Measurements from ENCODE around the gene HAUS3. TPM values are rescaled to one million over a fixed set of nuclear protein-coding genes. Genes with fewer than 3 reads are reported as not detected.

HAUS3 gene
- total and polyA plus RNA-seq, 10 of the 15 experiments (the other 5 are each of a cell fraction or from before 2014, with no cell fraction given): 4.2 to 23.9 (median 12.3) TPM

GRCh38 chr4:2231082-2231481 is 10.8 kb downstream of the HAUS3 start:
- SMC1A ChIA-PET (ENCODE audit: uncharacterized antibody, unreplicated experiment): interaction anchor here (1.2 kb wide), 1 partner anchor 10 kb away, joined by 4 read pairs; no protein-coding TSS in a partner anchor
- peaks cover 0 to 2% of the 10 kb centered on the region in 2 experiments; a peak in 1 of 4 replicates for H3K36me3 ChIP-seq (ENCODE audit: control insufficient read depth in 2 of 2, insufficient read depth in 2 of 2, low read length in 1 of 2)
- DNase-seq (ENCODE audit: low read depth, low spot score) (no peak), FAIRE-seq (no peak), ATAC-seq (no peak)
- POLR2A ChIA-PET: no interaction called here
- H4K20me1 ChIP-seq (ENCODE audit: control insufficient read depth, insufficient read depth): no peaks in the 10 kb centered on the region
- H3K4me2 ChIP-seq (ENCODE audit: control insufficient read depth, insufficient read depth): no peak overlapping the region
- H2AFZ ChIP-seq (ENCODE audit: control insufficient read depth, low read depth, low read length): no peak overlapping the region
- peaks cover 1% of the 10 kb centered on the region for H3K79me2 ChIP-seq (ENCODE audit: control insufficient read depth, insufficient read depth, low read length)
- H3K9me3 ChIP-seq (replicated peaks; ENCODE audit: control insufficient read depth, insufficient read depth, low read length): no peaks in the 10 kb centered on the region
- intact Hi-C loops (cut with micrococcal nuclease; ENCODE audit: unreplicated experiment) (no loop called here), in situ Hi-C loops (cut with MboI) (no loop called here)
- CTCF ChIA-PET: interaction anchor here (1.0 to 3.2 kb wide), 2 partner anchors 10 to 11 kb away, joined by 4 to 34 read pairs; no protein-coding TSS in a partner anchor
- H3K4me3 ChIP-seq: no peak overlapping the region
- H3K27me3 ChIP-seq (replicated peaks in 1 of 2; ENCODE audit: control insufficient read depth in 2 of 2, insufficient read depth in 2 of 2, low read length in 1 of 2): no peaks in the 10 kb centered on the region
- no peak overlapping the region for H3K9ac ChIP-seq (ENCODE audit: control insufficient read depth, insufficient read depth, low read length)
- TF ChIP-seq USF2 (IDR thresholded peaks at IDR 0.05; ENCODE audit: borderline replicate concordance, low read depth, low read length) (no peak), STAT1 (conservative IDR thresholded peaks at IDR 0.05) (no peak), MEF2B (IDR thresholded peaks at IDR 0.05; ENCODE audit: partially characterized antibody, poor library complexity, severe bottlenecking) (no peak), NFIC (IDR thresholded peaks at IDR 0.05; ENCODE audit: low read depth, low read length) (no peak), TCF12 (IDR thresholded peaks at IDR 0.05; ENCODE audit: low read depth, low read length) (no peak), PML (IDR thresholded peaks at IDR 0.05; ENCODE audit: low read length) (no peak)
- TF ChIP-seq, protein P1, sequence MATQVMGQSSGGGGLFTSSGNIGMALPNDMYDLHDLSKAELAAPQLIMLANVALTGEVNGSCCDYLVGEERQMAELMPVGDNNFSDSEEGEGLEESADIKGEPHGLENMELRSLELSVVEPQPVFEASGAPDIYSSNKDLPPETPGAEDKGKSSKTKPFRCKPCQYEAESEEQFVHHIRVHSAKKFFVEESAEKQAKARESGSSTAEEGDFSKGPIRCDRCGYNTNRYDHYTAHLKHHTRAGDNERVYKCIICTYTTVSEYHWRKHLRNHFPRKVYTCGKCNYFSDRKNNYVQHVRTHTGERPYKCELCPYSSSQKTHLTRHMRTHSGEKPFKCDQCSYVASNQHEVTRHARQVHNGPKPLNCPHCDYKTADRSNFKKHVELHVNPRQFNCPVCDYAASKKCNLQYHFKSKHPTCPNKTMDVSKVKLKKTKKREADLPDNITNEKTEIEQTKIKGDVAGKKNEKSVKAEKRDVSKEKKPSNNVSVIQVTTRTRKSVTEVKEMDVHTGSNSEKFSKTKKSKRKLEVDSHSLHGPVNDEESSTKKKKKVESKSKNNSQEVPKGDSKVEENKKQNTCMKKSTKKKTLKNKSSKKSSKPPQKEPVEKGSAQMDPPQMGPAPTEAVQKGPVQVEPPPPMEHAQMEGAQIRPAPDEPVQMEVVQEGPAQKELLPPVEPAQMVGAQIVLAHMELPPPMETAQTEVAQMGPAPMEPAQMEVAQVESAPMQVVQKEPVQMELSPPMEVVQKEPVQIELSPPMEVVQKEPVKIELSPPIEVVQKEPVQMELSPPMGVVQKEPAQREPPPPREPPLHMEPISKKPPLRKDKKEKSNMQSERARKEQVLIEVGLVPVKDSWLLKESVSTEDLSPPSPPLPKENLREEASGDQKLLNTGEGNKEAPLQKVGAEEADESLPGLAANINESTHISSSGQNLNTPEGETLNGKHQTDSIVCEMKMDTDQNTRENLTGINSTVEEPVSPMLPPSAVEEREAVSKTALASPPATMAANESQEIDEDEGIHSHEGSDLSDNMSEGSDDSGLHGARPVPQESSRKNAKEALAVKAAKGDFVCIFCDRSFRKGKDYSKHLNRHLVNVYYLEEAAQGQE (IDR thresholded peaks at IDR 0.05; ENCODE audit: low read depth, low read length): no peak
- no peaks in the 10 kb centered on the region for H3K4me1 ChIP-seq (ENCODE audit: control insufficient read depth, insufficient read depth, low read length)
- WGBS (ENCODE audit: insufficient coverage, insufficient replicate concordance, low lambda C conversion rate, missing lambda C conversion rate): 99% methylated on average over 6 of the region's 6 CpGs
- BruUV-seq (replicated peaks): no TSS peak
- no peak overlapping the region for H3K27ac ChIP-seq (ENCODE audit: control insufficient read depth, insufficient read depth)
- RAD21 ChIA-PET (ENCODE audit: unreplicated experiment): interaction anchor here (1.7 kb wide), 1 partner anchor 11 kb away, joined by 5 read pairs; no protein-coding TSS in a partner anchor

Data from GM12878 (cell line).